ENCODE results near the gene ORC6.

ORC6 gene

DNA sequence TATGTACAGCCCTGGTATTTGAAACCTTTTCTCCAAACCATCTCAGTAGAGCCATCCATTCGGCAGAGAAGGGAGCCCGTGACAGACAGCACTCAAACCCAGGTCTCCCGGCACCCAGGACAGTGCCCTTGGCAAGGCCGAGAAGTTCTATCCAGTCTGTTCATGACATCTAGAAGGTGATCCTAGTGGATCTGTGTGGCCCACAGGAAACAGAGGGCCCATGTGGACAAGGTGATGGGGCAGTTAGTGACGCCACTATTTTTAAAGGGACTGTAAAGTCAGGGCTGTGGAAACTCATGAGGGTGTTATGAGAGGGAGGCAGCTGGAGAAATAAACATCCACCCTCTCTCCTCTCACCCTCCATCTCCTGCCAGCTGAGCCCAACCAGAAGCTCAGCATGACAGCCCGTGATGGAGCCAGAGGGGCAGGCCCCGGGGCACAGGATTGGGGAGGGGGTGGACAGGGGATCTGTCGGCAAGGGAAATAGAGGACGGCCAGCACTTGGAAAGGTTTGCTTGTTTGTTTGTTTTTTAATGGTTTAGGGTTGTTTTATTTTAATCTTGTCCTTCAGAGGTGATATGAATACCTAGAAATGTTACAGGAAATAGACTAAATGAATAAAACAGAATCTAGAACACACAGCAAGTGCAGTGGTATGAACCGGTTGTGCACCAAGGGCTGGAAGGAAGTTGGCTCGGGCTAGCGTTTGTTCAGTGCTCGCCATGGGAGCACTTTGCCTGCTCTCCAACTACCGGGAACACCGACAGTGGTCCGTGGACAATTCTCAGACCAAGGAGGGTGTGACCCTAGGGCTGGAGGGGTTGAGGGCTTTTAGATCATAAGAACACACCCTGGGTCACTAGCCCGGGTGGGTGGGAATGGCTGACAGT, 41.6 kb downstream of the ORC6 start:
- no peak overlapping the region for H3K4me3 ChIP-seq (ENCODE audit: low read depth, low read length)
- DNase-seq (ENCODE audit: low read depth), result no peak
- TF ChIP-seq, protein P1, sequence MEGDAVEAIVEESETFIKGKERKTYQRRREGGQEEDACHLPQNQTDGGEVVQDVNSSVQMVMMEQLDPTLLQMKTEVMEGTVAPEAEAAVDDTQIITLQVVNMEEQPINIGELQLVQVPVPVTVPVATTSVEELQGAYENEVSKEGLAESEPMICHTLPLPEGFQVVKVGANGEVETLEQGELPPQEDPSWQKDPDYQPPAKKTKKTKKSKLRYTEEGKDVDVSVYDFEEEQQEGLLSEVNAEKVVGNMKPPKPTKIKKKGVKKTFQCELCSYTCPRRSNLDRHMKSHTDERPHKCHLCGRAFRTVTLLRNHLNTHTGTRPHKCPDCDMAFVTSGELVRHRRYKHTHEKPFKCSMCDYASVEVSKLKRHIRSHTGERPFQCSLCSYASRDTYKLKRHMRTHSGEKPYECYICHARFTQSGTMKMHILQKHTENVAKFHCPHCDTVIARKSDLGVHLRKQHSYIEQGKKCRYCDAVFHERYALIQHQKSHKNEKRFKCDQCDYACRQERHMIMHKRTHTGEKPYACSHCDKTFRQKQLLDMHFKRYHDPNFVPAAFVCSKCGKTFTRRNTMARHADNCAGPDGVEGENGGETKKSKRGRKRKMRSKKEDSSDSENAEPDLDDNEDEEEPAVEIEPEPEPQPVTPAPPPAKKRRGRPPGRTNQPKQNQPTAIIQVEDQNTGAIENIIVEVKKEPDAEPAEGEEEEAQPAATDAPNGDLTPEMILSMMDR (IDR thresholded peaks at IDR 0.05; ENCODE audit: low read depth, low read length, missing control alignments), result no peak

DNA sequence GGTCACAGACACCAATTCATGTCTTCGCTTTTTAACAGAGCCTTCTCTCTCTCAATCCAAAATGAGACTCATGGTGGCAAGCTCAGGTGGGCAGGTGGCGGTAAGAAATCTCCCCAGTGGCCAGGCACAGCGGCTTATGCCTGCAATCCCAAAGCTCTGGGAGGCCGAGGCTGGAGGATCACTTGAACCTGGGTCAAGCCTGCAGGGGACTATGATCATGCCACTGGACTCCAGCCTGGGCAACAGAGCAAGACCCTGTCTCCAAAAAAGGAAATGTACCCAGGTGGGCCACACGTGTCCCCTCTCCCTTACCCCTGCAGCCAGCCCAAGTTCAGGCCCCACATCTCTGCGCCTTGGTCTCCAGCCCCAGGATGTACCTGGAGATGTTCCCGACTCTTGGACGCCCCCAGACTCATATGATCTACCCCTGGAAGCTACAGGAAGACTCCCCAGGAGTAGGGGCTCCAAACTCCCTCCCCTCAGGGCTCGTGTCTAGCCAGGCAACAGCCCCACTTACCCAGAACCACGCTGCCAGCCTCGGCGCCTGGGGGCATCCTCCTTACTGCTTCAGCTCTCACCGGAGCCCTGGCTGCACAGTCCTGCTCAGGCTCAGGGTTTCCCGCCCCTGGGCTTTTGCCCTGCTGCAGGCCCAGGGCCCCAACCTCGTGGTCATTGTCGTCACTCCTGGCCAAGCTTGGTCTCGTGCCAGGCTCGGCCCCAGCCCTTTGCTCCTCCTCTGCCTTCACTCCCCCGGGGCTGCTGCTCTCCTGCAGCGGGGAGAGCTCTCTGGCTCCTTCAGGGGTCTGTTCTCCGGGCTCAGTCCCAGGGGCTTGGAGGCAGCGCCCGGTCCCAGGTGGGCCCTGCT, 42.5 kb downstream of the ORC6 start:
- no peak for DNase-seq (ENCODE audit: low read depth)
- TF ChIP-seq, protein P1 (IDR thresholded peaks at IDR 0.05; ENCODE audit: low read depth, low read length, missing control alignments), result no peak
- no peak overlapping the region for H3K4me3 ChIP-seq (ENCODE audit: low read depth, low read length)

DNA sequence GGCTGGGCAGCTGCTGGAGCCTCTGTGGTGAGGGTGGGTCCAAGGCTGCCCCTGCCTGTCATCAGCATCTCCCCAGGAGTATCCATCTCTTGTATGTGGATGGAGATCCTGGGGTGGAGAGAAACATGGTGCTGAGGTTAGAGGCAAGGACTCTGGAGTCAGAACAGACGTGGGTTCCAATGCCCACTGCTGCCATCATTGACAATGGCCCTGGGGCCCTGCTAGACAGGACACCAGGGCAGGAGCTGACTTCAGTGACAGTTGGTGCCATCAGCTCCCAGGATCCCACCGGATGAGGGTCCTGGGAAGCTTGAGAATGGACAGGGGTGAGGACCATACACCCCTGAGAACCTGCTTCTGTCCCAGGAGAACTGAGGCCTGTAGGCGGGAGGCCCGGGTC, 43.1 kb downstream of the ORC6 start:
- no peak overlapping the region for H3K4me3 ChIP-seq (ENCODE audit: low read depth, low read length)
- no peak for DNase-seq (ENCODE audit: low read depth)
- TF ChIP-seq, protein P1 (IDR thresholded peaks at IDR 0.05; ENCODE audit: low read depth, low read length, missing control alignments), result no peak

DNA sequence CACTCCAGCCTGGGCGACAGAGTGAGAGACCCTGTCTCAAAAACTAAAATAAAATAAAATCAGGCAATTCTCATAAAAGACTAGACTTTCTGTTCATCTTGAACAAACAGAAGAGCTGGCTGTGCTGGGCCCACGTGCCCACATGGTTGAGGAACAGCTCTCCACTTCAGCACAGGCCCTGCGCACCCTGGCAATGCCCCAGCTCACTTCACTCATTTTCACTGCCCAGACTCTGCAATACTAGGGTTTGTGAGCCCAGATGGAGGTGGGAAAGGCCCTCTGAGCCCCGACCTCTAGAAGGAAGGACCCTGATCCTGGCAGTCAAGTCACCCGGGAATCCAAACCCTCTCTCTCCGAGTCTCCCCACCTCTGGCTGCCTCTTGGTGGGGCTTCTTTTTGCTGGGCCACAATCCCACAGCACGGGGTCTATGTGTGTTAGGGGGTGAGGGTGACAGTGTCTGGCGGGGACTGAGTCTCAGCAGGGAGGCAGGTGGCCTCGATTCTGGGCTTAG, 43.9 kb downstream of the ORC6 start:
- DNase-seq (ENCODE audit: low read depth), result no peak
- no peak overlapping the region for H3K4me3 ChIP-seq (ENCODE audit: low read depth, low read length)
- TF ChIP-seq, protein P1 (IDR thresholded peaks at IDR 0.05; ENCODE audit: low read depth, low read length, missing control alignments), result no peak

DNA sequence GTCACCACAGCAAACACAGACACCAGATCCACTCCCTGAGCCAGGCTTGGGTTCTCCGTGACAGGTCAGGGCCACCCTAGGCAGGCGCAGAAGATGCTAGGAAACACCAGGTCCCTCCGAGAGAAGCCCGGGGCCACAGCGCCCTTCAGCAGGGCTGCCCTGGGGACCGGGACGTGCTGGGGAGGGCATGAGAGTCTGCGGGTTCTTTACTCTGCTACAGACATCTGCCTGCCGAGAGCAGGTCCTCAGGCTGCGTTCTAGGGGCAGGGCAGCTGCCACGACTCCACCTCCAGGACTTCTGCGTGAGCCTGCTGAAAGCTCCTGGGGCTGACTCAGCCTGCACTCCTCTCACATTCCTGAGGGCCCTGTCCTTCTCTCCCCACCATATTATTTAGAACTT, 47.2 kb downstream of the ORC6 start:
- TF ChIP-seq, protein P1 (IDR thresholded peaks at IDR 0.05; ENCODE audit: low read depth, low read length, missing control alignments), result no peak
- H3K4me3 ChIP-seq (ENCODE audit: low read depth, low read length), result no peak overlapping the region
- no peak for DNase-seq (ENCODE audit: low read depth)

DNA sequence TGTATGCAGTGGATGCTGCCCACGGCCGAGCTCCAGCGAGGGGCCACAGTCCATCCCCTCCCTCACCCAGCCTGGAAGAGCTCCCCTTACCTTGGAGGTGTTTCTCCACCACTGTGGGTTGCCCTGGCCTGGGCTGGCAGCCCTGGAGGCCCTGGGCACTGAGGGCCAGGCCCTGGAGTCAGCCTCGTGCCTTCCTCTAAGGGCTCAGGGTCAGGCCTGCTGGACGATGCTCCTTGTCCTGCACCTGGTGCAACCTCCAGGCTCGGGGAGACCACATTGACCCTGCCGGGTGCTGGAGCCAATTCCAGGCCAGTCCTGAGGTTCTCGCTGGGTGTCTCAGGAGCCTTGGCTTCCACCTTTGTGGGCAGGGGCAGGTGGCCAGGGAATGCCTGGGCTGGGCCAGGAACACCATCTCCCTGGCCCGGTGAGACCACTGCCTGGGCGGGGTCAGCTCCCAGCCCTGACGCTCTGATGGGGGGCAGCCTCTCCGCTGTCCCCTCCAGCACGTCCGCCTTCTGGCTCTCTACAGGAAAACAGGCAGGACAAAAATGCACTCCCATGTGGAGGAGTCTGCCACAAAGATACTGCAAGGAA, 48.3 kb downstream of the ORC6 start:
- no peak for DNase-seq (ENCODE audit: low read depth)
- no peak overlapping the region for H3K4me3 ChIP-seq (ENCODE audit: low read depth, low read length)
- TF ChIP-seq, protein P1 (IDR thresholded peaks at IDR 0.05; ENCODE audit: low read depth, low read length, missing control alignments), result no peak
